ENCODE data around the gene IL17REL.
A peak's percentile ranks its signal among the peaks of the same experiment; 100 is the strongest.

The IL17REL gene

DNA sequence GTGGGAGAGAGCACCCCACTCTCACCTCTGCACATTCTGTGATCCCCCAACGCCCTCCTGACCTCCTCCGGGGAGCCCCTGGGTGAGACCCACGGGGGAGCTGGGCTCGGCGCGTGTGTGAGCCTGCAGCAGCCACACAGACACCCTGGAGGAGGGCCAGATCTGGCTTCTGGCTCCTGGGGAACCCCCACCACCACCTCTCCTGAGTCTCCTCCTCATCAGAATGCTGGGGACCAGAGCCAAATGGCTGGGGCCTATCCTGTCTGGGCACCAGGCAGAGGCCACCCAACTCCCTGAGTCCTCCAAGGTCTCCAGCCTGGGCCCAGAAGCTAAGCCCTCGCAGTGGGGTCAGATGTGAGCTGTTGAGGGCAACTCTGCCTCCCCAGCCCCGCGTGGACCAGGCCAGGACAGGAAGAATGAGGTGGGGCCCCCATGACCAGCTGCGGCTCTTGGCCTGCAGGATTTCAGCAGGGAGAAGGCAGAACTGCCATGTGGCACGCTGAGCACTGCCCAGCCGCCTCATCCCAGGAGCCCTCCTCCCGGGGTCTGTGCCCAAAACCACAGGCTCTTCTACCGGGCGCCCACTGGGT, 57.5 kb downstream of the IL17REL start:
- DNase-seq: no peak

DNA sequence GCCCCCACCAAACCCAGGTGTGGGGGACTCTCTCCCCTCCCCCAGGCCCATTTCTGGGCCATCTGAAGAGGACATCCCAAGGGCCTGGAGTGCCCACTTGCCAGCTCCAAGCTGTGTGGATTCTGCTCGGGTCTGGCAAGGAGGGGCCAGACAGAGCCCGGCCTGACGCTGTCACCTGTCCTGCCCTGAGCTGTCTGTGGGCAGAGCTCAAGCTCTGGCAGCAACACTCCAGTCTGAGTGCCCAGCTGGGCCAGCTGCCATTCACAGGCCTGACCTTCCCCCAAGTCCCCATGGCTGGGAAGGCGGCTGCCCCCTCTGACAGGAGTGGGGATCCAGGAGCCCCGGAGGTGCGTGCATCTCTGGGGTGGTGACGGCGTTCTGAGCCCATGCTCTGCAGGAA, 58.2 kb downstream of the IL17REL start:
- no peak for DNase-seq

DNA sequence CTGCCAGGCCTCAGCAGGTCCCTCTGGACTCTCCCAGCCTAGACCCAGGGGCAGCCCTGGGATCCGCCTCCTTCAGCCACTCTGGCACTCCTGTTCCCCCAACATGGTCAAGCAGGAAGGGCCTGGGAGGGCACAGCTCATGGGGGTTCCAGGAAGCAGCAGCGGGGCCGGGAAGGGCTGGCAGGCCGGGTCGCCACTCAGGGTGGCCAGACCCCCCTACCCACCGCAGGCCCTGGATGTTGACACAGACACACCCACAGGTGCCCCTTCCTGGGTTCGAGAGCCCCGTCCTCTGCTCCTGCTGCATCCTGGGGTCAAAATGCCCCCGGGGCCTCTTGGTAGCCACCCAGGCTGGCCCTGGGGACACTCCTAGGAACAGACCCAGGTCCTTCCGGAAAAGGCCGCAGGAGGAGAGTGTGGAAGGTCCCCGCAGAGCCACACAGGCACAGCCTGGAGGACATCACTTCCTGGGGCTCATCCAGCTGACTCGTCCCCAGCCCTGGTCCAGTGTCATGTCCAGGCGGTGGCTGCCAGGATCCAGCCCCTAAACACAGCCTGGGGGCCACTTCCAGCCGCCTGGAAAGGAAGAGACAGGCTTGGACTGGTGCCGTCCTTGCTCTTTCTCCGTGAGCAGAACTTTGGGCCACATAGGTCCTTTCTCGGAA, 58.8 kb downstream of the IL17REL start:
- no peak for DNase-seq

DNA sequence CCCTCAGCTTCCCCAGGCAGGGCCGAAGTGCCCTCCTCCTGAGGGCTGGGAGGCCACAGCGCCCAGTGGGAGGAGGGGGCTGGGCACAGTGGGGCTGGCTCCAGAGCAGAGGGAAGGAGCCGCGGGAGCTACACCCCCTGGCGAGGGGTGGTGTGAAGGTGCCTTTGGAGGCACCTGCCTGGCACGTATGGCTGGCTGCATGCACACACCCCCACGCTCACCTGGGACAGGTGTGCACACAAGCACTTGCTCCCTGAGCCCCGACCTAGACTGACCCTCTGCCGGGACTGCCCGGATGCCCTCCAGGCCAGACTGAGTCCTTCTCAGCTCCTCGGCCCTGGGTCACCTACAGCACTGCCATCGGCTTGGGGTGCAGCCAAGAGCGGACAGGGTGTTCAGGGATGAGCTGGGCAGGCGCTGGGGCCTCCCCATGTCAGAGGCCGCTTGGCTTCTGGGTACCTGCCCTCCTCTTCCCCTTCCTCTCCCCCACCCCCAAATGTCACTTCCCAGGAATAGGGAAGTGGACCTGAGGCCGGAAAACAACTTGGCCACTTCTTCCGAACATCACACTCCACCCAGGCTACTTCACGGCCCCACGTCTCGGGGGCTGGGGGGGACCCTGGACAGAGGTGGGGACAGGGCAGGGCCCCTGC, 59.4 kb downstream of the IL17REL start:
- no peak for DNase-seq

DNA sequence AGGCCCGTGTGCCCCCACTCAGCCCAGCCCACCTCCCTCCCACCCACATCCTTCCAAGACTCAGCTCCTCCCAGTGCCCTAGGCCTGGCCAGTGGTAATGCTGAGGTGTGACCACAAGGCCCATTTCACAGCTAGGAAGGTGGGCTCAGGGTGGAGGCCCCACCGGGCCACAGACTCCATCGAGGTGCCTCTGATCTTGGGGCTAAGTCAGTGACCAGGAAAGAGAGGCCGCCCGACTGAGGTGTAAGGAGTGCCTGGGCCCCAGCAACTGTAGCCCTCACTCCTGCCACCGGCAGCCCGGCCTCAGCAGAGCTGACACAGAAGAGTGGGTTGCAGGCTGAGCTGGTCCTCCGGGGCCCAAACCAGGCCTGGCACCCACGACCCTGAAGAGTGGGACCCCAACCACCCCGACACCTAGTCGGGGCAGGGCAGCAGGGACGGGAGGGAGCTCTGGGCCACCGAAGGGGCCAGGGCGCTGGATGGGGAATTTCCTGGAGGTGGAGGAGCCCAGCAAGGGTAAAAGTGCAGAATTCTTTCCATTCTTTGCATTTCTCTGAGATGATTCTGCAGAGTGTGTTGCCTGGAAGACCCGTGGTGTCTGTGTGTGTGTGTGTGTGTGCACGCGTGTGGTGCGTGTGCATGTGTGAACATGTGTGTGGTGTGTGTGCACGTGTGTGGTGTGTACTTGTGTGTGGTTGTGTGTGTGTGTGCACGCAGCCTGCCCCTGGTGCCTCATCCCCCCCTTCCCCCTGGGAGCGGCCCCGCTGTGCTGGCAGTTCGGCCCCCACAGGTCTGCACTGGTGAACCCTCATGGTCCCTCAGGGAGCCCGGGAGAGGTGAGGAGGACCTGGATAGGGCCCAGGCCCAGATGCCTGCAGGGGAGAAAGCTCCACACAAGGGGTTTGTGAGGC, 60.3 kb downstream of the IL17REL start:
- no peak for DNase-seq

DNA sequence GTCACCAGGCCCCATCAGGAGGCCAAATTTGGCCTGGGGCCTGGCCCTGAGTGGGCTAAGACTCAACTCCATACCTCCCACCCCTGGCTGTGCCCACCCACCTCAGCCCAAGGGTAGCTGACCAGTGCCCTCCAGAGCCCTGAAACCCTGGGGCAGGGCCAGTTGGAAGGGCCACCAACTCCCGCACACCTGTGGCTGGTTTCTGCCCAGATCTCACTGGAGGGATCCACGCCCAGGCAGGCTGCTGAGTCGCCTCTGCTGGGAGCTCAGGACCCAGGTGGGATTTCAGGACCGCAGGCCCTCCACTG, 60.9 kb downstream of the IL17REL start:
- DNase-seq: no peak

DNA sequence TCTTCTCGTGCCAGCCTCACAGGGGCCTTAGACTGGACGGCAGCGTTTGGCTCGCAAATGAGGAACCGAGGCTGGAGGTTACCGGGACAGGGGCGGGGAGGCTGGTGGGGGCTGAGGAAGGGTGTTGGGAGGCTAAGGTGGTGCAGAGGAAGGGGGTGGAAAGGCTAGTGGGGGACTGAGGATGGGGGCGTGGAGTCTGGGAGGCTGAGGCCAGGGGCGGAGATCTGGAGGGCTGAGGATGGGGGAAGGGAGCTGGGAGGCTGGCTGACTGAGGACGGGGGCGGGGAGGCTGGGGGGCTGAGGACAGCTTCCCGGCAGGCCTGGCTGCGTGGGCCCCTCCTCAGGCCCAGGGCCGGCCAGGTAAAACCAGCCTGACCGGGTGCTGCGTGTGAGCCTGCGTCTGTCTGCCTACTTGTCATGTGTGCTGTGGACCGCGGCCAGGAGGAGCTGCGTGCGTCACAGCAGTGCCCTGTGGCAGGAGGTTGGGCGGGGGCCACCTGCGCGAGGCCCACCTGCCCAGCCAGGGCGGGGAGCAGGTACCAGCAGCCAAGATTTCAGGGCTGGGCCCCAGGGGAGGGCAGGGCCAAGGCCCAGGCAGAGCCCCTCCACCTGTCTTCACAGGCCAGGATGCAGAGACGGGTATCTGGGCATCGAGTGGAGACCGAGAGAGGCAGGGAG, 61.4 kb downstream of the IL17REL start:
- no peak for DNase-seq

DNA sequence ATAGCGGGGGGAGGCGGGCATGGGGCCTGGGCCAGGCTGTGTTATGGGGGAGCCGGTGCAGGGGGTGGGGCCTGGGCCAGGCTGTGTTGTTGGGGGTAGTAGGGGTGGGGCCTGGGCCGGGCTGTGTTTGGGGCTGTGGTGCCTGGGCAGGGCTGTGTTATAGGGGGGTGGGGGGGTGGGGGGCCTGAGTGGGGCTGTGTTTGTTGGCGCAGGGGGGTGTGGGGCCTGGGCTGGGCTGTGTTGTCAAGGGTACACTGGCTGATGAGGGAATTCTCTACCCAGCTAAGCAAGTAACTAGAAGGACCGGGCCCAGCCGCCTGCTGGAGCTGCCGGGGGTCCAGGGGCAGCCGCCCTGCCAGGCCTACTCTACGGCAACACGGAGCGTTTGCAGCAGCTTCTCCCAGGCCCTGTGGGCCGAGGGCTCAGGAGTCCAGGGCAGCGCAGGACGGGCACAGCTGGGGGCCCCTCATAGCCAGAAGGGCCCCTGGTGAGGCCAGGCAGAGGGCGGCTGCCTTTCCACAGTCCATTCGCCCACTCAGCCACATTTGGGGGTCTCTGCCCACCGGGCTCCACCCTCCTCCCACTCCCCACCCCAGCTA, 62.1 kb downstream of the IL17REL start:
- no peak for DNase-seq

DNA sequence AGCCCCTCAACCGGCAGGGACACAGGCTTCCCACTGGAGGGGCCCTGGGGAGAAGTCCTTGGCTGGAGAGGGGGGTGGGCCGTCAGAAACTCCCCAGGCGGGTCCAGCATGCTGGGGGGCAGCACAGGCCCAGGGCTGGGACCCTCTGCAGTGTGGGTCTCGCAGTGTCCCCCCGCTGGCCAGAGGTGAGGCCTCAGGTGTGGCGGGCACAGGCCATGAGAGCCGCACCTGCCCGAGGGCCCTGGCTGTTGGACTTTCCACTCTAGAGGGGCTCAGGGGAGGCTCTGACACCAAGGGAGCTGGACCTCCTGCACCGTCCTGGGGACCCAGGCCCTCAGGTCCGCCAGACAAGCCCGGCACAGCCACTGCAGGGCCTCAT, 62.7 kb downstream of the IL17REL start:
- DNase-seq: no peak

DNA sequence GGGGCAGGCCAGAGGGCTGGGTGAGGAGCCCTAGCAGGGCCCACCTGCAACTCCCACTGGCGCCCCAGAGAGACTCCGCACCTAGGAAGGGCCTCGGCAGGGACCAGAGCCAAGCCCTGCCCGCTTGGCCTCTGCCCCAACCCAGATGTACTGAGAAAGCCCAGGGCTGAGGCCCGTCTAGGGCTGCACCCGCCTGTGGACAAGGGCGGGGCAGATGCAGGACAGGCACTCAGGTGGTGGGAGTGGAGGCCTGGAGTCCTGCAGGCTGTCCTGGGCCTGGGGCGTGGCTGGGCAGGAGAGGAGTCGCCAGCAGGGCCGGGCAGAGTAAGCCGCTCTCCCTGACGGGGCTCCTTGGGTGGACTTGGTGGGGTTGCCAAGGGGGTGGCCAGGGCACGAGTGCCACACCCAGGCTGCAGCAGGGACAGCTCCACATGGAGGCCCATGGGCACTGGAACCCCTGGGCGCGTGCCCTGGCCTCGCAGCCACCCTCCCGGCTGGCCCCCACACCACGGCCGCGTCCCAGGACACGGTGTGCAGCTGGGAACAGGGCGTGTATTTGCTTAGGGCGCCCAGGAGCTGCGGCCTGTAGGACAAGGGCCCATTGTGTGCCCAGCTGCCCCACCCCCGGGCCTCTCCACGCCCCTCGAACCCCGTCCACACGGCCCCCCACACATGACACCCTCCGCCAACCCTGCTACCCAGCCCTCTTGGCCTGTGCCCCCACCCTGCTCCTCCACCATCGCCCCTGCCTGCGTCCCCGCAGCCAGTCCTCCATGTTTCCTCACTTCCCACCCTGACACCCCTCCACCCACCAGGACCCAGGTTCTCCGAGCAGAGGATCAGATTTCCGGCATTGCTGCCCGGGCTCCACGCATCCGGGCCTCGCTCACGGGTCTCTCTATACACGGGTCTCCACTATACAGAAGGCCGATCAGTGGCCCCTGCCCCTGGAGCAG, 63.3 kb downstream of the IL17REL start:
- no peak for DNase-seq

DNA sequence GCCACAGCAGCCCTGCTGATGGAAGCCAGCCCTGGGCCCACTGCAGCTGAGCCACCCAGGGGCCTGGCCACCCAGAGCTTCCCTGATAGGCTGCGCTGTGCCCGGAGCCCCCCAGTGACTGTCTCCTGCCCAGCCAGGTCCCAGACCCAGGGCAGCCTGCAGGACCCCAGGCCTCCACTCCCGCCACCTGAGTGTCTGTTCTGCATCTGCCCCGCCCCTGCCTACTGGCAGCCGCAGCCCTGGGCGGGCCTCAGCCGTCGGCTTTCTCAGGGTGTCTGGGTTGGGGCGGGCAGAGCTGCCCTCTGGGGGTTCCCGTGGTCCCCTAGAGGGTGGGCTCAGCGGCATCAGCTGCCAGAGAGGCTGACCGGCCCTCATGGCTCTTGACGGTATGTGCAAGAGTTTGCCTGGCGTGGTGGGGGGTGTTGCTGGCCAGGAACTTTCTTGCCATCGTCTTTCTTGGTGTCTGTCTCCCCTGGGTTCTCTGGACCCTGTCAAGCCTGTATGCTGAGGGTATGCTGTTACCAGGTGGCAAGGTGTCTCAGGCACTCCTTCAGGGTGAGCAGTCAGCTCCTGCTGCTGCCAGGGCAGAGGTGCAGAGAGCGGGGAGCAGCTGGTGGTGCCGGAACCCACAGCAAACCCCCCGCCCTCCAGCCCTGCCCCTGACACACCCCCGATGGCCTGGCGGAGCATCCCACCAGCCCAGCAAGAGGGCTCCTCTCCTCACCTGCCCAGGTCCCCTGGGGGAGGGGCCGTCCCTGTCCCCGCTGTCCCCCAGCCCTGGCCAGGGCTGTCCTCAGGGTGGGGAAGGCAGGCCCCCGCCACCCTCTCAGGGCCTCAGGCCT, 64.2 kb downstream of the IL17REL start:
- no peak for DNase-seq

DNA sequence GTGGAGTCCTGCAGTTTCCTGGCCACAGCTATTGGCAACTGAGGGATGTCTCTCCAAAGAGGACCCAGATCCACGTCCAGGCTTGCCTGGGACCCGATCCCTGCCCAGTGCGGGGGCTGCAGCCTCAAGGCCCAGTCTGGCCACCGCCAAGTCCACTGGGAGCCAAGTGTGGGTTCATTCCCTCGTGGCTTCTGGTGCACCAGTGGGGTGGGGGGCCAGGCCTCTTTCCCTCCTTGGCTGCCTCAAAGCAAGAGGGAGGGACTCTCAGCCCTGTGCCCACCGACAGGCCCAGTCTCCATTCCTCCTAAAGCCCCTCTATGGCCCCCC, 65.3 kb downstream of the IL17REL start:
- no peak for DNase-seq

DNA sequence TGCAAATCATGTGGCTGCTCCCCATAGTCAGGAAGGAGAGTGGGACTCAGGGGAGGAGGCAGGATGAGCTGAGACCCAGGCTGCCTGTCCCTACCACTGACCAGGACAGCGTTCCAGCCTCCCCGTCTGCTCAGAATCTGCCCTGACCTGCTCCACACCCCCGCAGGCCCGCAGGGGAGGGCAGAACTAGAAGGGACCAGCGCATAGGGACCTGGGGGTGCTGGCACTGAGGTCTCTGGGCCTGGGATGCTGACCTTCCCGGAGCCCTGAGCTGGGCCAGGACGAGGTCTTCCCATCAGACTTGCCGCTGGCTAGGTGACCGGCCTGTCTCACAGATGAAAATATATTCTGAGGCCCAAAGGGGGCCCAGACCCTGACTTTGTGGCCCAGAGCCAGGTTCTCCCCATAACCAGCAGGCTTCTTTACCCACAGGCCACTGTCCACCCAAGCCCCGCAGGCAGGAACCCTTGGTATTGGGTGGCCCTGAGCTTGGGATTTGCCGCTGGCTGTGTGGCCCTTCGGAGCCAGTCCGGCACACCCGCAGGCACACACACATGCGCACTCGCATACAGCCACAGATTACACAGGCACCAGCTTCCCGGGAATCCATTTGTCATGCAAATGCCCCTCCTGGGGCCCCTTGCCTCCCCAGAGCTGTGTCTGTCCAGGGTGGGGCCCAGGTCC, 65.8 kb downstream of the IL17REL start:
- DNase-seq: no peak

DNA sequence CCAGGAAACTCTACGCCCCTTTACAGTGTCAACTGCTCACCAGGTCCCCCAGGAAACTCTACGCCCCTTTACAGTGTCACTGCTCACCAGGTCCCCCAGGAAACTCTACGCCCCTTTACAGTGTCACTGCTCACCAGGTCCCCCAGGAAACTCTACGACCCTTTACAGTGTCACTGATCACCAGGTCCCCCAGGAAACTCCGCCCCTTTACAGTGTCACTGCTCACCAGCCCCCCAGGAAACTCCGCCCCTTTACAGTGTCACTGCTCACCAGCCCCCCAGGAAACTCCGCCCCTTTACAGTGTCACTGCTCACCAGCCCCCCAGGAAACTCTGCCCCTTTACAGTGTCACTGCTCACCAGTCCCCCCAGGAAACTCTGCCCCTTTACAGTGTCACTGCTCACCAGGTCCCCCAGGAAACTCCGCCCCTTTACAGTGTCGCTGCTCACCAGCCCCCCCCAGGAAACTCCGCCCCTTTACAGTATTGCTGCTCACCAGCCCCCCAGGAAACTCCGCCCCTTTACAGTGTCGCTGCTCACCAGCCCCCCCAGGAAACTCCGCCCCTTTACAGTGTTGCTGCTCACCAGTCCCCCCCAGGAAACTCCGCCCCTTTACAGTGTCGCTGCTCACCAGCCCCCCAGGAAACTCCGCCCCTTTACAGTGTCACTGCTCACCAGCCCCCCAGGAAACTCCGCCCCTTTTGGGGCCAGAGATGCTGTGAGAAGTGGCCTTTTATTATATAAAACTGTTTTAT, 67.3 kb downstream of the IL17REL start:
- peak in 1 of 2 experiments; percentile 21 for DNase-seq

Measured in activated CD4-positive, alpha-beta T cell treated with anti-CD3 and anti-CD28 coated beads, Interleukin-2, amount 50 U/mL, for 4 hours (primary cell).